DND-41 (cell line): ENCODE results near the gene OBSL1.

Source experiments
- ATAC-seq: fragments of 200-7000 bp; cut with Tn5 transposase; 3 replicates; pipeline ENCODE4 v1.9.1; 2021; ENCODE audit warnings: low read depth; ENCODE audit not compliant: insufficient read depth
- DNase-seq: peaks from one replicate; pipeline ENCODE4 v3.0.0-alpha.2; 2020
- H2AFZ ChIP-seq: 2 replicates; pipeline ENCODE4 v1.6.0; 2012; ENCODE audit warnings: low read depth, low read length
- H3K27ac ChIP-seq: 2 replicates; pipeline ENCODE4 v1.5.1; 2012; ENCODE audit warnings: low read length, inconsistent platforms
- H3K27me3 ChIP-seq: fragments of 200-600 bp; sonication (generic); 2 replicates; pipeline ENCODE4 v1.6.0; 2012; ENCODE audit warnings: low read length, mild to moderate bottlenecking, inconsistent platforms; ENCODE audit not compliant: insufficient read depth, poor library complexity
- H3K36me3 ChIP-seq: 2 replicates; pipeline ENCODE4 v1.5.1; 2012; ENCODE audit warnings: low read length, inconsistent platforms; ENCODE audit not compliant: insufficient read depth
- H3K4me1 ChIP-seq: 2 replicates; pipeline ENCODE4 v1.5.1; 2012; ENCODE audit warnings: mild to moderate bottlenecking, low read length; ENCODE audit not compliant: insufficient read depth
- H3K4me2 ChIP-seq: 2 replicates; pipeline ENCODE4 v1.6.0; 2012; ENCODE audit warnings: mild to moderate bottlenecking, moderate library complexity, low read length, inconsistent platforms; ENCODE audit not compliant: insufficient read depth
- H3K4me3 ChIP-seq, 2 experiments: fragments of 200-600 bp in 1 of 2; shearing (Covaris generic) in 1 of 2; 2 replicates each; pipeline ENCODE4 v1.5.1; 2012 to 2016; ENCODE audit warnings: inconsistent platforms in 2 of 2, low read length in 2 of 2, mild to moderate bottlenecking in 2 of 2, low read depth in 1 of 2, moderate library complexity in 1 of 2
- H3K79me2 ChIP-seq: 2 replicates; pipeline ENCODE4 v1.6.0; 2012; ENCODE audit warnings: low read length, inconsistent platforms; ENCODE audit not compliant: insufficient read depth
- H3K9ac ChIP-seq: 2 replicates; pipeline ENCODE4 v1.6.0; 2012; ENCODE audit warnings: low read depth, mild to moderate bottlenecking, inconsistent platforms, low read length, moderate library complexity
- H3K9me3 ChIP-seq: 2 replicates; pipeline ENCODE4 v1.5.1; 2012; ENCODE audit warnings: low read length, moderate library complexity, mild to moderate bottlenecking, inconsistent platforms; ENCODE audit not compliant: insufficient read depth, severe bottlenecking
- H4K20me1 ChIP-seq: 2 replicates; pipeline ENCODE4 v1.6.0; 2012; ENCODE audit warnings: low read length; ENCODE audit not compliant: insufficient read depth
- CTCF ChIP-seq: IDR thresholded peaks from 2 replicates; pipeline ENCODE4 v1.5.1; 2012; ENCODE audit warnings: borderline replicate concordance, low read length, moderate library complexity, mild to moderate bottlenecking; ENCODE audit not compliant: poor library complexity, severe bottlenecking; ENCODE audit errors: extremely low read depth
- EZH2 ChIP-seq: IDR thresholded peaks from 3 replicates; pipeline ENCODE4 v1.6.1; 2012; ENCODE audit warnings: borderline replicate concordance, low read depth, mild to moderate bottlenecking, moderate library complexity, low read length, inconsistent platforms; ENCODE audit not compliant: severe bottlenecking

Gene OBSL1

GRCh38 chr2:219557320-219557719 is 14.0 kb downstream of the OBSL1 start:
- no peak overlapping the region for H3K27ac ChIP-seq
- ATAC-seq (no peak), DNase-seq (no peak)
- H3K79me2 ChIP-seq: no peaks in the 10 kb centered on the region
- H4K20me1 ChIP-seq: no peaks in the 10 kb centered on the region; the same call in 1 of the 2 replicates
- no peaks in the 10 kb centered on the region for H3K9me3 ChIP-seq
- no peak overlapping the region for H3K4me2 ChIP-seq
- H3K27me3 ChIP-seq: no peaks in the 10 kb centered on the region
- H3K36me3 ChIP-seq: no peaks in the 10 kb centered on the region
- no peak for TF ChIP-seq EZH2
- no peak for TF ChIP-seq CTCF
- H3K4me3 ChIP-seq: no peak overlapping the region
- no peak overlapping the region for H2AFZ ChIP-seq
- H3K9ac ChIP-seq: no peak overlapping the region
- H3K4me1 ChIP-seq: no peaks in the 10 kb centered on the region

GRCh38 chr2:219556413-219556812 is 14.9 kb downstream of the OBSL1 start:
- H3K4me2 ChIP-seq: no peak overlapping the region
- H4K20me1 ChIP-seq: no peaks in the 10 kb centered on the region; the same call in 1 of the 2 replicates
- H3K36me3 ChIP-seq: no peaks in the 10 kb centered on the region
- H3K27me3 ChIP-seq: no peaks in the 10 kb centered on the region
- DNase-seq (no peak), ATAC-seq (no peak)
- H3K9ac ChIP-seq: no peak overlapping the region
- no peaks in the 10 kb centered on the region for H3K9me3 ChIP-seq
- H3K4me1 ChIP-seq: no peaks in the 10 kb centered on the region
- H2AFZ ChIP-seq: no peak overlapping the region
- TF ChIP-seq CTCF (no peak), EZH2 (no peak)
- no peak overlapping the region for H3K4me3 ChIP-seq
- no peak overlapping the region for H3K27ac ChIP-seq
- no peaks in the 10 kb centered on the region for H3K79me2 ChIP-seq

- H3K27me3 ChIP-seq: no peaks in the 10 kb centered on the region
- no peak overlapping the region for H3K27ac ChIP-seq
- H3K4me3 ChIP-seq: no peak overlapping the region
- no peak for DNase-seq
- TF ChIP-seq EZH2 (no peak), CTCF (no peak)
- H3K36me3 ChIP-seq: no peaks in the 10 kb centered on the region
- no peaks in the 10 kb centered on the region for H3K4me1 ChIP-seq
- H3K79me2 ChIP-seq: no peaks in the 10 kb centered on the region
- no peak overlapping the region for H3K4me2 ChIP-seq
- no peak overlapping the region for H2AFZ ChIP-seq
- no peak overlapping the region for H3K9ac ChIP-seq
- no peaks in the 10 kb centered on the region for H3K9me3 ChIP-seq
- no peak for ATAC-seq
- no peaks in the 10 kb centered on the region; the same call in 1 of the 2 replicates for H4K20me1 ChIP-seq
Measured at GRCh38 chr2:219555956-219556355, 15.4 kb downstream of the OBSL1 start.

GRCh38 chr2:219554350-219554749 is 17.0 kb downstream of the OBSL1 start:
- TF ChIP-seq EZH2 (no peak), CTCF (no peak)
- H3K4me2 ChIP-seq: no peak overlapping the region
- H3K9me3 ChIP-seq: no peaks in the 10 kb centered on the region
- ATAC-seq (no peak), DNase-seq (no peak)
- H3K4me3 ChIP-seq: no peak overlapping the region
- H3K27me3 ChIP-seq: no peaks in the 10 kb centered on the region
- no peaks in the 10 kb centered on the region for H3K36me3 ChIP-seq
- no peak overlapping the region for H2AFZ ChIP-seq
- no peak overlapping the region for H3K27ac ChIP-seq
- no peaks in the 10 kb centered on the region for H3K79me2 ChIP-seq
- no peaks in the 10 kb centered on the region for H4K20me1 ChIP-seq
- H3K9ac ChIP-seq: no peak overlapping the region
- H3K4me1 ChIP-seq: no peaks in the 10 kb centered on the region
